Lower leg skin (tissue), 3 donors: ENCODE results near the gene CDADC1.

Source experiments
- POLR2A ChIP-seq, 2 donors: fragments of 450-650 bp; IDR thresholded peaks; one replicate each; pipeline ENCODE4 v1.6.1; 2016 to 2017; ENCODE audit warnings: antibody characterized with exemption in 2 of 2, mild to moderate bottlenecking in 1 of 2, moderate library complexity in 1 of 2
- TF ChIP-seq, protein P1 (sequence below), 3 donors: fragments of 450-650 bp; IDR thresholded peaks; one replicate each; pipeline ENCODE4 v1.5.1; 2016; ENCODE audit warnings: antibody characterized with exemption in 3 of 3, mild to moderate bottlenecking in 3 of 3, moderate library complexity in 2 of 3

- TF ChIP-seq POLR2A (IDR thresholded peaks at IDR 0.05): no peak
- TF ChIP-seq, protein P1, sequence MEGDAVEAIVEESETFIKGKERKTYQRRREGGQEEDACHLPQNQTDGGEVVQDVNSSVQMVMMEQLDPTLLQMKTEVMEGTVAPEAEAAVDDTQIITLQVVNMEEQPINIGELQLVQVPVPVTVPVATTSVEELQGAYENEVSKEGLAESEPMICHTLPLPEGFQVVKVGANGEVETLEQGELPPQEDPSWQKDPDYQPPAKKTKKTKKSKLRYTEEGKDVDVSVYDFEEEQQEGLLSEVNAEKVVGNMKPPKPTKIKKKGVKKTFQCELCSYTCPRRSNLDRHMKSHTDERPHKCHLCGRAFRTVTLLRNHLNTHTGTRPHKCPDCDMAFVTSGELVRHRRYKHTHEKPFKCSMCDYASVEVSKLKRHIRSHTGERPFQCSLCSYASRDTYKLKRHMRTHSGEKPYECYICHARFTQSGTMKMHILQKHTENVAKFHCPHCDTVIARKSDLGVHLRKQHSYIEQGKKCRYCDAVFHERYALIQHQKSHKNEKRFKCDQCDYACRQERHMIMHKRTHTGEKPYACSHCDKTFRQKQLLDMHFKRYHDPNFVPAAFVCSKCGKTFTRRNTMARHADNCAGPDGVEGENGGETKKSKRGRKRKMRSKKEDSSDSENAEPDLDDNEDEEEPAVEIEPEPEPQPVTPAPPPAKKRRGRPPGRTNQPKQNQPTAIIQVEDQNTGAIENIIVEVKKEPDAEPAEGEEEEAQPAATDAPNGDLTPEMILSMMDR (IDR thresholded peaks at IDR 0.05): no peak
Measured at GRCh38 chr13:49220856-49221589, 26.7 kb upstream of the CDADC1 start.
